HL-60 (cell line): ENCODE results near the gene SIKE1.
"Not testable (repeated sequence)": the region's sequence is repeated elsewhere in the genome, so short reads cannot be mapped to it uniquely, and the experiment has no call there.

Experiments used
- DNase-seq, 2 experiments: peaks; one replicate each; pipeline ENCODE4 v3.0.0-alpha.2; 2010 to 2020; ENCODE audit warnings: low read depth in 1 of 2, low spot score in 1 of 2
- H3K27ac ChIP-seq: fragments of 250-450 bp; sonication (Bioruptor Pico); replicated peaks from 2 replicates; pipeline ENCODE4 v1.5.1; 2020; ENCODE audit warnings: mild to moderate bottlenecking, moderate library complexity
- H3K27me3 ChIP-seq: fragments of 250-450 bp; sonication (Bioruptor Pico); 2 replicates; pipeline ENCODE4 v1.5.1; 2021; ENCODE audit warnings: mild to moderate bottlenecking, moderate library complexity; ENCODE audit not compliant: insufficient read depth, poor library complexity, severe bottlenecking
- H3K4me3 ChIP-seq: replicated peaks from 2 replicates; pipeline ENCODE4 v1.5.1; 2011; ENCODE audit warnings: mild to moderate bottlenecking, control low read depth, low read length; ENCODE audit not compliant: insufficient read depth
- CTCF ChIP-seq: IDR thresholded peaks from one replicate; pipeline ENCODE4 v1.5.1; 2011; ENCODE audit warnings: low read length, control low read depth, inconsistent platforms; ENCODE audit not compliant: insufficient read depth
- GABPA ChIP-seq: IDR thresholded peaks from 2 replicates; pipeline ENCODE4 v1.6.1; 2012; ENCODE audit warnings: low read depth
- POLR2AphosphoS5 ChIP-seq: IDR thresholded peaks from 2 replicates; pipeline ENCODE4 v1.6.1; 2012; ENCODE audit warnings: low read depth
- REST ChIP-seq: IDR thresholded peaks from 2 replicates; pipeline ENCODE4 v1.6.1; 2012; ENCODE audit warnings: low read depth; ENCODE audit not compliant: insufficient replicate concordance
- SPI1 ChIP-seq: IDR thresholded peaks from 2 replicates; pipeline ENCODE4 v1.6.1; 2012; ENCODE audit warnings: low read depth, mild to moderate bottlenecking, borderline replicate concordance

SIKE1 gene

GRCh38 chr1:114755006-114755931, 25.2 kb downstream of the SIKE1 start:
- peak in 1 of 2 experiments; percentile 47 for DNase-seq
- H3K27me3 ChIP-seq: no peaks in the 10 kb centered on the region
- H3K27ac ChIP-seq: peak overlapping the region; percentile 99; the same call in 1 of the 2 replicates
- no peak for TF ChIP-seq POLR2AphosphoS5
- peak; percentile 30; the same call in 1 of the 2 replicates for TF ChIP-seq SPI1
- peak overlapping the region; percentile 91 for H3K4me3 ChIP-seq

GRCh38 chr1:114753702-114754101, 26.8 kb downstream of the SIKE1 start:
- H3K27me3 ChIP-seq, DNase-seq, H3K4me3 ChIP-seq, H3K27ac ChIP-seq: not testable (repeated sequence)

GRCh38 chr1:114753143-114753542, 27.3 kb downstream of the SIKE1 start:
- DNase-seq: no peak
- Histone ChIP-seq H3K4me3 (no peak overlapping the region), H3K27me3 (no peaks in the 10 kb centered on the region), H3K27ac (no peak overlapping the region)
- no peak for TF ChIP-seq GABPA
- TF ChIP-seq SPI1: no peak
- TF ChIP-seq CTCF: no peak
- TF ChIP-seq POLR2AphosphoS5: no peak
- TF ChIP-seq REST: no peak

GRCh38 chr1:114750780-114751179, 29.7 kb downstream of the SIKE1 start:
- no peak for DNase-seq
- Histone ChIP-seq H3K4me3 (no peak overlapping the region), H3K27me3 (no peaks in the 10 kb centered on the region), H3K27ac (no peak overlapping the region)
- no peak for TF ChIP-seq SPI1
- no peak for TF ChIP-seq GABPA
- no peak for TF ChIP-seq REST
- TF ChIP-seq POLR2AphosphoS5: no peak
- TF ChIP-seq CTCF: no peak

- TF ChIP-seq SPI1 (no peak), REST (no peak), GABPA (no peak), CTCF (no peak), POLR2AphosphoS5 (no peak)
- Histone ChIP-seq H3K27ac (no peak overlapping the region), H3K4me3 (no peak overlapping the region), H3K27me3 (no peaks in the 10 kb centered on the region)
- no peak for DNase-seq
Observed at GRCh38 chr1:114749835-114750234, 30.6 kb downstream of the SIKE1 start.
